Measurements from ENCODE around the gene EEA1. TPM values are rescaled to one million over a fixed set of nuclear protein-coding genes. Genes with fewer than 3 reads are reported as not detected.

The EEA1 gene
- total and polyA plus RNA-seq, 2 experiments from 2014 or later: 19.1 to 20.7 TPM

GRCh38 chr12:92829686-92830282, 99.3 kb downstream of the EEA1 start:
- 94% methylated on average over 7 of the region's 7 CpGs for WGBS (ENCODE audit: low lambda C conversion rate, missing lambda C conversion rate)
- Histone ChIP-seq H3K4me3 (no peak overlapping the region), H3K27me3 (no peaks in the 10 kb centered on the region), H3K4me2 (no peak overlapping the region), H4K20me1 (ENCODE audit: insufficient read depth, poor library complexity, severe bottlenecking) (no peaks in the 10 kb centered on the region), H3K79me2 (no peaks in the 10 kb centered on the region), H3K9me2 (replicated peaks; ENCODE audit: insufficient read depth) (no peaks in the 10 kb centered on the region), H3K27ac (no peak overlapping the region), H2AFZ (no peak overlapping the region), H3K4me1 (ENCODE audit: insufficient read depth) (no peaks in the 10 kb centered on the region), H3K9me3 (ENCODE audit: low read depth) (no peaks in the 10 kb centered on the region), H3K36me3 (replicated peaks; ENCODE audit: insufficient read depth, low read depth) (no peaks in the 10 kb centered on the region)
- DNase-seq (ENCODE audit: low spot score): no peak
- no peak for TF ChIP-seq EZH2phosphoT487 (IDR thresholded peaks at IDR 0.05; ENCODE audit: low read depth, severe bottlenecking, unreplicated experiment)
- TF ChIP-seq CTCF (IDR thresholded peaks at IDR 0.05; ENCODE audit: poor library complexity): no peak
- no peak for TF ChIP-seq EZH2 (IDR thresholded peaks at IDR 0.05; ENCODE audit: borderline replicate concordance)

GRCh38 chr12:92828565-92828964, 100.5 kb downstream of the EEA1 start:
- no peak overlapping the region for H3K27ac ChIP-seq
- no peaks in the 10 kb centered on the region for H4K20me1 ChIP-seq (ENCODE audit: insufficient read depth, poor library complexity, severe bottlenecking)
- DNase-seq (ENCODE audit: low spot score): no peak
- H3K9me3 ChIP-seq (ENCODE audit: low read depth): no peaks in the 10 kb centered on the region
- H3K4me1 ChIP-seq (ENCODE audit: insufficient read depth): no peaks in the 10 kb centered on the region
- TF ChIP-seq EZH2 (IDR thresholded peaks at IDR 0.05; ENCODE audit: borderline replicate concordance): no peak
- no peak for TF ChIP-seq CTCF (IDR thresholded peaks at IDR 0.05; ENCODE audit: poor library complexity)
- no peak for TF ChIP-seq EZH2phosphoT487 (IDR thresholded peaks at IDR 0.05; ENCODE audit: low read depth, severe bottlenecking, unreplicated experiment)
- no peaks in the 10 kb centered on the region for H3K79me2 ChIP-seq
- no peak overlapping the region for H3K4me2 ChIP-seq
- H3K27me3 ChIP-seq: no peaks in the 10 kb centered on the region
- no peaks in the 10 kb centered on the region for H3K9me2 ChIP-seq (replicated peaks; ENCODE audit: insufficient read depth)
- 84% methylated on average over 4 of the region's 4 CpGs for WGBS (ENCODE audit: low lambda C conversion rate, missing lambda C conversion rate)
- no peaks in the 10 kb centered on the region for H3K36me3 ChIP-seq (replicated peaks; ENCODE audit: insufficient read depth, low read depth)
- H3K4me3 ChIP-seq: no peak overlapping the region
- H2AFZ ChIP-seq: no peak overlapping the region

GRCh38 chr12:92827836-92828431, 101.2 kb downstream of the EEA1 start:
- H3K36me3 ChIP-seq (replicated peaks; ENCODE audit: insufficient read depth, low read depth): no peaks in the 10 kb centered on the region
- no peak for TF ChIP-seq EZH2 (IDR thresholded peaks at IDR 0.05; ENCODE audit: borderline replicate concordance)
- peak; percentile 68 for TF ChIP-seq CTCF (IDR thresholded peaks at IDR 0.05; ENCODE audit: poor library complexity)
- H3K27ac ChIP-seq: no peak overlapping the region
- H3K79me2 ChIP-seq: no peaks in the 10 kb centered on the region
- no peaks in the 10 kb centered on the region for H4K20me1 ChIP-seq (ENCODE audit: insufficient read depth, poor library complexity, severe bottlenecking)
- peak; percentile 43 for DNase-seq (ENCODE audit: low spot score)
- 56% methylated on average over 4 of the region's 4 CpGs for WGBS (ENCODE audit: low lambda C conversion rate, missing lambda C conversion rate)
- no peak overlapping the region for H3K4me2 ChIP-seq
- no peaks in the 10 kb centered on the region for H3K4me1 ChIP-seq (ENCODE audit: insufficient read depth)
- no peak overlapping the region for H2AFZ ChIP-seq
- no peak overlapping the region for H3K4me3 ChIP-seq
- no peaks in the 10 kb centered on the region for H3K9me2 ChIP-seq (replicated peaks; ENCODE audit: insufficient read depth)
- no peaks in the 10 kb centered on the region for H3K27me3 ChIP-seq
- no peaks in the 10 kb centered on the region for H3K9me3 ChIP-seq (ENCODE audit: low read depth)

All from hepatocyte (in vitro differentiated cells).